Measurements from ENCODE around the gene CACNG4. TPM values are rescaled to one million over a fixed set of nuclear protein-coding genes. Genes with fewer than 3 reads are reported as not detected.

The CACNG4 gene
- total and polyA plus RNA-seq, 2 of the 4 experiments (the other 2 are of a cell fraction) = under 0.01 to 0.53 TPM

DNA sequence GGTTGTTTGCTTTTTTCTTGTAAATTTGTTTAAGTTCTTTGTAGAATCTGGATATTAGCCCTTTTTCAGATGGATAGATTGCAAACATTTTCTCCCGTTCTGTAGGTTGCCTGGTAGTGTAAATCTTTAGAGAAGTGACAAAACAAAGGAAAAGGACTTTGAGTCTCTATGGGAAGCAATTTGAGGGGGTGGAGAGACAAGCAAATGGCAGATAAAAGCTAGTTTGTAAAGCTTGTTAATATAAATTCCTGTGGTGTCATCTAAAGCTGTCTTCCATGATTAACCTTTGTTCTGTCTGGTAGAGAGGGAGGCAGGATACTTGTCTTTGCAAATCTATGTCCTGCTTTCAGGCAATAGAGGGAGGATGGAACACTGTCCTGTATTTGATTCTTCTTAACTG lies 40.6 kb upstream of the CACNG4 start:
- Histone ChIP-seq H2AK5ac (ENCODE audit: low read depth, low read length) (no peak overlapping the region), H3K9me1 (ENCODE audit: insufficient read depth, low read length) (no peaks in the 10 kb centered on the region), H4K5ac (ENCODE audit: low read depth, low read length) (no peak overlapping the region), H3K27me3 (ENCODE audit: control insufficient read depth, insufficient read depth, low read length) (peaks cover 40% of the 10 kb centered on the region), H2BK15ac (ENCODE audit: low read depth, low read length) (no peak overlapping the region), H3K18ac (ENCODE audit: low read depth, low read length) (no peak overlapping the region), H3K36me3 (ENCODE audit: control insufficient read depth, insufficient read depth, low read length) (no peaks in the 10 kb centered on the region), H4K91ac (ENCODE audit: insufficient read depth, low read depth, low read length) (no peak overlapping the region), H2AK9ac (replicated peaks; ENCODE audit: low read depth, low read length, poor library complexity) (no peak overlapping the region), H2BK120ac (ENCODE audit: low read depth, low read length) (no peak overlapping the region), H4K20me1 (ENCODE audit: insufficient read depth, low read length) (no peaks in the 10 kb centered on the region), H2AFZ (replicated peaks; ENCODE audit: low read length, poor library complexity) (no peak overlapping the region), H2BK20ac (ENCODE audit: low read depth, low read length) (no peak overlapping the region), H3K56ac (ENCODE audit: extremely low read depth, insufficient read depth, low read length) (no peak overlapping the region), H3K4me2 (ENCODE audit: low read depth, low read length) (no peak overlapping the region), H3K4ac (ENCODE audit: low read depth, low read length) (no peak overlapping the region), H4K8ac (ENCODE audit: low read depth in 2 of 2, low read length in 2 of 2) (no peak overlapping the region), H3K79me1 (ENCODE audit: low read depth in 1 of 2, low read length in 2 of 2) (no peaks in the 10 kb centered on the region), H3K9me3 (ENCODE audit: control insufficient read depth, insufficient read depth, low read length) (peaks cover 4% of the 10 kb centered on the region), H2BK5ac (ENCODE audit: low read depth, low read length, poor library complexity, severe bottlenecking) (no peak overlapping the region), H3K23ac (ENCODE audit: low read depth, low read length) (no peak overlapping the region), H3K9ac (ENCODE audit: low read depth, low read length) (no peak overlapping the region), H3K4me3 (ENCODE audit: insufficient read depth, low read depth, low read length) (no peak overlapping the region), H3K4me1 (ENCODE audit: control insufficient read depth, insufficient read depth, low read length) (no peaks in the 10 kb centered on the region), H3K27ac (ENCODE audit: insufficient read depth, low read length) (no peak overlapping the region), H3K14ac (replicated peaks; ENCODE audit: low read depth, low read length) (no peak overlapping the region)
- ATAC-seq (ENCODE audit: low read depth) = no peak
- POLR2A ChIA-PET (ENCODE audit: unreplicated experiment) = no interaction called here
- DNase-seq = no peak
- intact Hi-C loops (cut with micrococcal nuclease) (no loop called here), dilution Hi-C loops (cut with HindIII; ENCODE audit: low sequenced_read_pairs, unreplicated experiment) (no loop called here), in situ Hi-C loops (cut with MboI; ENCODE audit: low sequenced_read_pairs) (no loop called here)
- CTCF ChIA-PET = interaction anchor here (0.5 kb wide), 1 partner anchor 665 kb away, joined by 5 read pairs; no protein-coding TSS in a partner anchor
- no peak for TF ChIP-seq MAFK (IDR thresholded peaks at IDR 0.05; ENCODE audit: low read depth, low read length)
- no peak for TF ChIP-seq RAD21 (IDR thresholded peaks at IDR 0.05; ENCODE audit: low read length)
- TF ChIP-seq MAZ (IDR thresholded peaks at IDR 0.05; ENCODE audit: borderline replicate concordance, low read depth, low read length) = no peak
- no peak for TF ChIP-seq NFE2L2 (IDR thresholded peaks at IDR 0.05; ENCODE audit: low read depth, low read length)
- no peak for TF ChIP-seq BHLHE40 (IDR thresholded peaks at IDR 0.05; ENCODE audit: low read depth, low read length)
- no peak for TF ChIP-seq SMC3 (IDR thresholded peaks at IDR 0.05; ENCODE audit: low read depth, low read length)
- TF ChIP-seq, protein P1, sequence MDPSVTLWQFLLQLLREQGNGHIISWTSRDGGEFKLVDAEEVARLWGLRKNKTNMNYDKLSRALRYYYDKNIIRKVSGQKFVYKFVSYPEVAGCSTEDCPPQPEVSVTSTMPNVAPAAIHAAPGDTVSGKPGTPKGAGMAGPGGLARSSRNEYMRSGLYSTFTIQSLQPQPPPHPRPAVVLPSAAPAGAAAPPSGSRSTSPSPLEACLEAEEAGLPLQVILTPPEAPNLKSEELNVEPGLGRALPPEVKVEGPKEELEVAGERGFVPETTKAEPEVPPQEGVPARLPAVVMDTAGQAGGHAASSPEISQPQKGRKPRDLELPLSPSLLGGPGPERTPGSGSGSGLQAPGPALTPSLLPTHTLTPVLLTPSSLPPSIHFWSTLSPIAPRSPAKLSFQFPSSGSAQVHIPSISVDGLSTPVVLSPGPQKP (IDR thresholded peaks at IDR 0.05; ENCODE audit: borderline replicate concordance, low read depth, low read length) = no peak
- WGBS, 2 experiments (ENCODE audit: extremely low coverage in 2 of 2, insufficient read length in 1 of 2) = no CpG with 5 or more reads among the region's 1 CpG
- no TSS peak for BruUV-seq (replicated peaks)

All from IMR-90 (cell line).